Measurements from ENCODE around the gene EGFR.

- no peak for TF ChIP-seq TAF1 (IDR thresholded peaks at IDR 0.05; ENCODE audit: borderline replicate concordance, insufficient read depth, low read length)
- no peak for TF ChIP-seq REST (IDR thresholded peaks at IDR 0.05; ENCODE audit: insufficient read depth in 1 of 2, low read depth in 2 of 2, low read length in 2 of 2)
- no peak for TF ChIP-seq POLR2AphosphoS5 (IDR thresholded peaks at IDR 0.05; ENCODE audit: low read depth, low read length)
- no peak for TF ChIP-seq SIN3A (IDR thresholded peaks at IDR 0.05; ENCODE audit: borderline replicate concordance, insufficient read depth, low read length)
- no peak for TF ChIP-seq FOXP2 (optimal IDR thresholded peaks at IDR 0.05; ENCODE audit: borderline replicate concordance, extremely low read depth, extremely low read length, insufficient read depth)
Observed at GRCh38 chr7:55110993-55111361, 92.2 kb downstream of the EGFR start.

All from PFSK-1 (cell line).